Adrenal gland (tissue), 5 donors: ENCODE data around the gene FOXP3.
"Not testable (repeated sequence)": the region's sequence is repeated elsewhere in the genome, so short reads cannot be mapped to it uniquely, and the experiment has no call there.

Source experiments
- CTCF ChIP-seq, 6 experiments: fragments of 450-650 bp in 4 of 6; fragments of 200-600 bp in 2 of 6; sonication (generic) in 1 of 6; IDR thresholded peaks; 1 replicate in 5 of 6; 2 replicates in 1 of 6; pipeline versions ENCODE4 v1.5.1 to v1.8.0; 2016 to 2021; ENCODE audit warnings: antibody characterized with exemption in 6 of 6, mild to moderate bottlenecking in 2 of 6, moderate library complexity in 1 of 6
- POLR2A ChIP-seq, 2 donors: fragments of 450-650 bp; IDR thresholded peaks; one replicate each; pipeline ENCODE4 v1.6.1; 2017; ENCODE audit warnings: antibody characterized with exemption in 2 of 2, mild to moderate bottlenecking in 2 of 2, moderate library complexity in 1 of 2
- donor health status: DM: no; HTN: no; CAD: no.

DNA sequence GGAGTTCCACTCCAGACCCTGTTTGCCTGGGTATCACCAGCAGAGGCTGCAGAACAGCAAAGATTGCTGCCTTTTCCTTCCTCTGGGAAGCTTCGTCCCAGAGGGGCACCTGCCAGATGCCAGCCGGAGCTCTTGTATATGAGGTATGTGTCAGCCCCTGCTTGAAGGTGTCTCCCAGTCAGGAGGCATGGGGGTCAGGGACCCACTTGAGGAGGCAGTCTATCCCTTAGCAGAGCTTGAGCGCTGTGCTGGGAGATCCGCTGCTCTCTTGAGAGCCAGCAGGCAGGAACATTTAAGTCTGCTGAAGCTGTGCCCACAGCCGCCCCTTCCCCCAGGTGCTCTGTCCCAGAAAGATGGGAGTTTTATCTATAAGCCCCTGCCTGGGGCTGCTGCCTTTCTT is 34.8 kb upstream of the FOXP3 start:
- TF ChIP-seq CTCF, POLR2A (IDR thresholded peaks at IDR 0.05): not testable (repeated sequence)
